ENCODE measurements around the gene KRAS.

Gene KRAS

GRCh38 chr12:25254271-25254880 is 3.6 kb upstream of the KRAS start:
- peak; percentile 46 for DNase-seq

- no peak for DNase-seq
These were observed 2.8 kb upstream of the KRAS start for GRCh38 chr12:25253371-25254068.

GRCh38 chr12:25252946-25253345 is 2.2 kb upstream of the KRAS start:
- peak; percentile 39 for DNase-seq

GRCh38 chr12:25251769-25252168 is 1.0 kb upstream of the KRAS start:
- peak; percentile 49 for DNase-seq

GRCh38 chr12:25249931-25250738 is 594 bp downstream of the KRAS start:
- peak; percentile 71 for DNase-seq

GRCh38 chr12:25248732-25249131 is 2.0 kb downstream of the KRAS start:
- no peak for DNase-seq

- no peak for DNase-seq
These were observed 2.6 kb downstream of the KRAS start for GRCh38 chr12:25248137-25248536.

GRCh38 chr12:25245491-25245890 is 5.2 kb downstream of the KRAS start:
- DNase-seq, result no peak

- no peak for DNase-seq
These were observed 7.1 kb downstream of the KRAS start for GRCh38 chr12:25243680-25243990.

- no peak for DNase-seq
These were observed 7.6 kb downstream of the KRAS start for GRCh38 chr12:25242981-25243679.

GRCh38 chr12:25241167-25242020 is 9.3 kb downstream of the KRAS start:
- peak; percentile 62 for DNase-seq

- DNase-seq, result no peak
These were observed 14.1 kb downstream of the KRAS start for GRCh38 chr12:25236626-25237025.

- peak; percentile 51 for DNase-seq
These were observed 14.5 kb downstream of the KRAS start for GRCh38 chr12:25236190-25236589.

GRCh38 chr12:25213338-25213737 is 37.4 kb downstream of the KRAS start:
- DNase-seq, result no peak

- no peak for DNase-seq
These were observed 42.2 kb downstream of the KRAS start for GRCh38 chr12:25208554-25208953.

GRCh38 chr12:25207846-25208245 is 42.9 kb downstream of the KRAS start:
- no peak for DNase-seq

- no peak for DNase-seq
These were observed 43.3 kb downstream of the KRAS start for GRCh38 chr12:25207411-25207810.

GRCh38 chr12:25202137-25202536 is 48.6 kb downstream of the KRAS start:
- no peak for DNase-seq

GRCh38 chr12:25200703-25201102 is 50.0 kb downstream of the KRAS start:
- DNase-seq, result no peak

- DNase-seq, result no peak
These were observed 53.1 kb downstream of the KRAS start for GRCh38 chr12:25197608-25198007.

- DNase-seq, result peak; percentile 99
These were observed 55.4 kb downstream of the KRAS start, which contains the start of the genes DNAI7 and ETFRF1 for GRCh38 chr12:25195056-25195971. Gene DNAI7, minus strand, starts transcription at chr12:25195160. Its CDS starts 82 bp downstream, at chr12:25195078. Gene ETFRF1, plus strand, starts transcription at chr12:25195237. Its CDS starts 8,720 bp downstream, at chr12:25203957.

Data from NCI-H82 (cell line).